Measurements from ENCODE around the gene SLC26A11.
"Not testable (repeated sequence)": the region's sequence is repeated elsewhere in the genome, so short reads cannot be mapped to it uniquely, and the experiment has no call there.

SLC26A11 gene

DNA sequence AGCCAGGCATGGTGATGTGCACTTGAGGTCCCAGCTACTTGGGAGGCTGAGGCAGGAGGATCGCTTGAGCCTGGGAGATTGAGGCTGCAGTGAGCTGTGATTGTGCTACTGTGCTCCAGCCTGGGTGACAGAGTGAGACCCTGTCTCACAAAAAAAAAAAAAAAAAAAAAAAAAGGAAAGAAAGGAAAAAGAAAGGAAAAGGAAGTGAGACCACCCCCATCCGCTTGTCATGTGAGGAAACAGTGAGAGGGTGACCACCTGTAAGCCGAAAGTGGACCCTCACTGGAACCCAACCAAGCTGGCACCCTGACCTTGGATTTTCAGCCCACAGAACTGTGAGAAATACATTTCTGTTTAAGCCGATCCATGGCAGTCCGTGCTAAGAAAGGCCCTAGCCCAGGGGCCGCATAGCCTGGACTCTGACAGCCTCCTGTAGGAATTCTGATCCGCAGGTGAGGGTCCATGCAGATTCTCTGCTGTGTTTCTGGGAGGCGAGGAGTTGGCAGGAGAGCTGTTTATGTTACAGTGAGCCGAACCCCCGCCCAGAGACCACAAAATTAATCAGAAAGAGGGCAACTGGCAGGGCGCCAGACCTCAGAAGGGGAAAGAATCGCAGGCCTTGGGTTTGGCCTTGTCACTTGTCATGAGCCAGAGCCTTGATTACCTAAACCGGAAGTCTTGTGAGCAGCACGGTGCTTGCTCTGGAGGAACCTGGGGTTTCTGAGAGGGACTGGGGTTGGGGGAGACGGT, 1.0 kb upstream of the SLC26A11 start:
- DNase-seq, result peak; percentile 76

DNA sequence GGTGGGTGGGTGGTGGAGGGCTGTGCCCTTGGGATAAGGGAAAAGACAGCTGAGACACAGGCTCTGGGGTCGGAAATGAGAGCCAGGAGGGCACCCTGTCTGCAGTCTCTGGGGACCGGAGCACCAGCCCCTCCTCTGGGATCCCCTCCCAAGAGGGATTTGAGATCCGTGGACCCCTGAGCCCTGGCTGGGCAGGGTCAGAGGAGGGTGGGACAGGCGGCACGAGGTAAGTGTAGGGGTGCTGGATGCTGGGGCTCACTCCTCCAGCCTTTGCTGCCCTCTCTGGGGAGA, 519 bp upstream of the SLC26A11 start:
- no peak for DNase-seq

DNA sequence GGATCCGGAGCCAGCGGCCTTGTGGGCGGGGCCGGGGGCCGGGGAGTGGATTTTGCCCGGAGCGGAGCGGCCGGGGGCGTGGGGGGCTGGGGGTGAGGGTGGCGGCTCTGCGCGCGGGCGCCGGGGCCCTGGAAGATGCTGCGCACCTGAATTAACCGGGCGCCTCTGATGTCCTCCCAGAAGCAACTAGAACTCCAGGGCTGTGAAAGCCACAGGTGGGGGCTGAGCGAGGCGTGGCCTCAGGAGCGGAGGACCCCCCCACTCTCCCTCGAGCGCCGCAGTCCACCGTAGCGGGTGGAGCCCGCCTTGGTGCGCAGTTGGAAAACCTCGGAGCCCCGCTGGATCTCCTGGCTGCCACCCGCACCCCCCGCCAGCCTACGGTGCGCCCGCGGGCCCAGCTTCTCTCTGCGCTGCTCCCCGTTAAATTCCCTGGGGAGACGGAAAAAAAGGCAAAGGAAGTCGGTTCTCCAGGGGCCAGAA, 549 bp downstream of the SLC26A11 start:
- DNase-seq, result peak; percentile 51

DNA sequence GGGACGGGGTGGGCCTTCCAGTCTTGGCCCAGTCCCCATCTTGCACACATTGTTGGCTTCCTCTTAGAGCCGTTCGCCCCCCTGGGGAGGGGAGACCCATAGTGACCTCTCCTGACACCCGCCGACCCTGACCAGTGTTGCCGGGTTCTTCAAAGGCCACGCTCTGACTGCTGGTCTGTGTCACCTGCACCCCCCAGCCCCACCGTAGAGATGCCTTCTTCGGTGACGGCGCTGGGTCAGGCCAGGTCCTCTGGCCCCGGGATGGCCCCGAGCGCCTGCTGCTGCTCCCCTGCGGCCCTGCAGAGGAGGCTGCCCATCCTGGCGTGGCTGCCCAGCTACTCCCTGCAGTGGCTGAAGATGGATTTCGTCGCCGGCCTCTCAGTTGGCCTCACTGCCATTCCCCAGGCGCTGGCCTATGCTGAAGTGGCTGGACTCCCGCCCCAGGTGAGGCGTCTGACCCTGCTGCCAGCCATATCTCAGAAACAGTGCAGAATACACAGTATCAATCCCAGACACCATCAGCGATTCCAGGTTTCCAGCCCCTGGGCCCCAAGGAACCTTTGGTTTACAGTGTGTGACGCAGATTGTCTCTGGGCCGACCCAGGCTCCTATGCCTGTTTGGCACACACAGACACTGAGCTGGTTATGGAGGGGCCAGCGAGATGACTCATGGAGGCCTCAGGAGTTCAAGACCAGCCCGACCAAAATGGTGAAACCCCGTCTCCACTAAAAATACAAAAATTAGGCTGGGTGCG, 1.3 kb downstream of the SLC26A11 start:
- DNase-seq, result no peak

DNA sequence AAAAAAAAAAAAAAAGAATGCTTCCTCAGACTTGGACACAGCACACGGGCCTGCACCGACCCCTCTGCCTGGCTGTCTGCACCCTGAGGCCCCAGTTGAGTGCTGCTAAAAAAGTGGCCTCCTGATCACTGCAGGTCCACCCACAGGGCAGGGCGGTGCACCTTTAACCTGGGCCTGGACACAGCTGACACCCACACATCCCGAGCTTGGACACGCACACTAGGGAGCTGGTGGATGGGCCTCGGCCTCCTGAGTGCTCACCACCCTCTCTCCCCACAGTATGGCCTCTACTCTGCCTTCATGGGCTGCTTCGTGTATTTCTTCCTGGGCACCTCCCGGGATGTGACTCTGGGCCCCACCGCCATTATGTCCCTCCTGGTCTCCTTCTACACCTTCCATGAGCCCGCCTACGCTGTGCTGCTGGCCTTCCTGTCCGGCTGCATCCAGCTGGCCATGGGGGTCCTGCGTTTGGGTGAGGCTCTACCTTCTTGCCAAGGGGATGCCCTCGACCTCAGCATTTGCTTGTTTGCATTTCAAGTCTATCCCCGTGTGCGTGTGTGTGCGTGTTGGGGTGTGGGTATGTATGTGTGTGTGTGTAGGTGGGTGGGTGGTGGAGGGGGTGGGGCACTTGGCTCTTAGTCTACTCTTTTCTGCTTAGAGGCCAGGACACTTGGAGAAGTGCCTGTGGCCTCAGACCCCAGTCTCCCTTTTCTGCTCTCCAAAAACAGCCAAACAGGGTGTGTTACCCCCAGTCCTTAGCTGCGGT, 2.3 kb downstream of the SLC26A11 start:
- DNase-seq, result peak; percentile 15

DNA sequence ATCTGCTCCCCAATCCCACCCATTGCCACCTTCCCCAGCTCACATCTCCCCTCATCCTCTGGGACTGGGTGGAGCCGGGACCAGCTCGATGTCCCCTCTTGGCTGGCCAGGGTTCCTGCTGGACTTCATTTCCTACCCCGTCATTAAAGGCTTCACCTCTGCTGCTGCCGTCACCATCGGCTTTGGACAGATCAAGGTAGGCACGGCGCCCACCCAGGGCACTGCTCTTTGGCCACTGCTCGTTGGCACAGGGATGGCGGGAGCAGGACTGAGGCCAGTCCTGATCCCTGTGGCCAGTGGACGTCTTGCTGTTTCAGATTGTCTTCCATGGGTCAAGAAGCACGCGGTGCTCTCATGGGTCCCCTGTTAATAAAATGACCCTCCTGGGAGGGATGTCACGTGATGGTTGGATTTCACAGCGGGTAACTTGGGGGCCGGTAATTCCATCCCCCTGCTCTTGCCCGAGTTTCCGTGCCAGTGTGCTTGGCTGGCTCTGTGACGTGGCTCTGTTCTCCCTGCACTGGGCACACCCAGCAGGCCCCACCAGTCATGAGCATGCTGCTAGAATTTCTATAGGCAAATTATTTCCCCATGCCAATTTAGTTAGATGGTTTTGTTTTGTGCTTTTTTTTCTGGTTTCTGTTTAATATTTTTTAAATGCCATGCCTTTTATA, 3.1 kb downstream of the SLC26A11 start:
- DNase-seq, result no peak

DNA sequence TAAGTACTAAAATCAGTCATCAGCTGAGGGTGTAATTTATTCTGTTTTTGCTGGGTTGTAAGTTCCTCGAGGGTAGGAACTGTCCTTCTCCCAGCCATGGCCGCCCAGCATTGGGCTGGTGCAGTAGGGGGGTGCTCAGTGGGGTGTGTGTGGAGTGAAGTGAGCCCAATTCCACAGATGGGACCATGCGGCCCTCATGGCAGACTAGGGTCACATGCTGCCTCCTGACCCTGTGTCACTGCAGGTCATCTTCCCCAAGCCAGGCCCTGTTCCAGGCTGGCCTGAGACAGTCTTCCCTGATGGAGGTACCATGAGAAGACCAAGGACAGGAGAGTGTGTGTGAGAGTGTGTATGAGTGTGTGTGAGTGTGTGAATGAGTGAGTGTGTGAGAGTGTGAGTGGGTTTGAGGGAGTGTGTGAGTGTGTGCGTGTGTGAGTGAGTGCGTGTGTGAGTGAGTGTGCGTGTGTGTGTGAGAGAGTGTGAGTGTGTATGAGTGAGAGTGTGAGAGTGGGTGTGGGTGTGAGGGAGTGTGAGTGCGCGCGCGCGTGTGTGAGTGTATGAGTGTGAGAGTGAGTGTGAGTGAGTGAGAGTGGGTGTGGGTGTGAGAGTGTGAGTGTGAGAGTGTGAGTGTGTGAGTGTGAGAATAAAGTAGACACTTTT, 3.7 kb downstream of the SLC26A11 start:
- no peak for DNase-seq

DNA sequence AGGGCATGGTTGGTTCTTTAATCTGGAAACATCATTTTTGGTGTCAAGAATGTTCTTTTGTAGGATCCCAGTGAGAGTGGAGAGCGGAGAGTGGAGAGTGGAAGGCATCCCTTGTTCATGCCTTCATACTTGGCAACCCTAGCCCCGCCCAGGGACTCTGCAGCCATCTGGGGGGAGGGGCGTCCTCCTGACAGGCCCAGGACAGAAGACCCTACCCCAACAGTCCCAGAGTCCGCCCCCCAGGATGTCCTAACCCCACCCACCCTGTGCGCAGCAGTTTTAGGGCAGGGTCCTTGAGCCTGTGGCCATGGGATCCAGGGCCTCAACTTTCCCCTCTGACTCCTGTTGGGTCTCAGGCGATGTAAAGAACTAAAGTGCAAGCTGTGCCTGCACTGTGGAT, 4.5 kb downstream of the SLC26A11 start:
- DNase-seq, result peak; percentile 12

DNA sequence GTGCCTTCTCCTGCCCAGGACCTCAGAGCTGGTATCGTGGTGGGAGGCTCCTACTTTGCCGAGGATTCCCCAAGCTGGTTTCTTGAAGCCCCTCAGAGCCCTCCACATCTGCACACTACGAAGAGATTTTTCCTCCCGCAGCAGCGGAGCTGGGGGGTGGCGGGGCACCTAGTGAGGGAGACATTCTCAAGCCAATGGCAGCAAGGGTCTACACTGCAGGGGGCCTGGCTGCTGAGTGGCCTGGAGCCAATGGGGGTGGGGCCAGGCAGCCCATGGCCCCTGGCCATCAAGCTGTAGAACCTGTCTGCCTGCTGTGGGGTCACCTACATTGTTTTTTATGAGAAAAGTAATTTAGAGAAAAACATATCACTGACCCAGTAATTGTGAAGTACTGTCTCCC, 5.0 kb downstream of the SLC26A11 start:
- DNase-seq, result no peak

DNA sequence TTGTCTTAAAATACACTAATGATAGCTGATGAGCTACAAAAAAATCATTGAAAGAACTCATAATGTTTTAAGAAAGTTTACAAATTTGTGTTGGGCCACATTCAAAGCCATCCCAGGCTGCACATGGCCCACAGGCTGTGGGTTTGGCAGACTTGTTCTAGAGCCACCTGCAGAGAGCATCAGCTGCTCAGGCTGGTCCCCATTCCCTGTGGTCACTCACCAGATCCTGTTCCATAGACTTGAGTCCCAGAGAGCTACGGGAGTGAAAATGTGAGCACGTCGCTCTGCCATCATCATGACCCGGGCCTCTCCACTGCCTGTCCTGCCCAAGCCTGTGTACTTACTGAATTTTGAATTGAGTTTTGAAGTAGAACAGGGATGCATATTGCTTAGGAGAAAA, 6.9 kb downstream of the SLC26A11 start:
- DNase-seq, result no peak

DNA sequence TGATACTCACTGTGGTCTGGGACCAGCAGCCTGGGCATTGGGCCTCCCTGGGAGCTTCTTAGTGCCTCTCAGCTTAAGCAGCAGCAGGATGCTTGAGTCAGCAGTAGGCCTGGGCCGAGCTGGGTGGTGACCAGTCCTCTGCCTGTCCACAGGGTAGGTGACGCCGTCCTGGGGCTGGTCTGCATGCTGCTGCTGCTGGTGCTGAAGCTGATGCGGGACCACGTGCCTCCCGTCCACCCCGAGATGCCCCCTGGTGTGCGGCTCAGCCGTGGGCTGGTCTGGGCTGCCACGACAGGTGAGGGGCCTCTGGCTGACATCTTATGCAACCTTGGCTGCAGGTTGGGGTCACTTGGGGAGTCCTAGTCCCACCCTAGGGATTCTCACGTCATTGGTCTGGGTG, 7.4 kb downstream of the SLC26A11 start:
- no peak for DNase-seq

DNA sequence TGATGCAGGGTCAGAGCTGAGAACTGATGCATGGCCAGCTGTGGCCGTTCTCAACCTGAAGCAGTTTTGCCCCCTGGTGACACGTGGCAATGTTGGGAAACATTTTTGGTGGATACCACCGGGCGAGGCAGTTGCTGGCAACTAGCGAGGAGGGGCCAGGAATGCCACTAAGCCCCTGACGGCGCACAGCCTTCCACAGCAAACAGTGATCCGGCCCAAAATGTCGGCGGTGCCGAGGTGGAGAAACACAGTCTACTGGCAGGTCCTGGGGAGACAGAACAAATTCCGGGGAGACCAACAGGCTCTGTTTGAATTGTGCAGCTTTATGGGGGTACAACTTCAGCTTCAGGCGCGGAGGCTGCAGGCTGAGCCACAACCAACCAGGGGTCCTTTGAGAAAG, 8.2 kb downstream of the SLC26A11 start:
- DNase-seq, result no peak

DNA sequence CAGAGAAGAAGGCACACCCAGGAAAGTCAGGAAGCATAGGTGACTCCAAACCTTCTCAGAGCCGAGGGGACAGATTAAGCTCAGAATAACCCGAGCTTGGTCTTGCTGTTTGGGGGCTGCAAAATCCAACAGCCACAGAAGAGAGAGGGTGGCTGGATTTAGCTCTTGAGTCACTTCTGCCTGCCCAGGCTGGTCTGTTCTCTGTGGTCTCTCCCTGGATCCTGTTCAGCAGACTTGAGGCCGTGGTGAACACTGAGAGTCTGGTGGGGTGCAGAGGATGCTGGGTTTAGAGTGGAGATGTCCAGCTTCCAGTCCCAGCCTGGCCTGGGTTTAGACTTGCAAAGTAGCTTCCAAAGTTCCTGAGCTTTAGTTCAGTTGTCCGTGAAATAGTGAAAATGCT, 8.8 kb downstream of the SLC26A11 start:
- no peak for DNase-seq

DNA sequence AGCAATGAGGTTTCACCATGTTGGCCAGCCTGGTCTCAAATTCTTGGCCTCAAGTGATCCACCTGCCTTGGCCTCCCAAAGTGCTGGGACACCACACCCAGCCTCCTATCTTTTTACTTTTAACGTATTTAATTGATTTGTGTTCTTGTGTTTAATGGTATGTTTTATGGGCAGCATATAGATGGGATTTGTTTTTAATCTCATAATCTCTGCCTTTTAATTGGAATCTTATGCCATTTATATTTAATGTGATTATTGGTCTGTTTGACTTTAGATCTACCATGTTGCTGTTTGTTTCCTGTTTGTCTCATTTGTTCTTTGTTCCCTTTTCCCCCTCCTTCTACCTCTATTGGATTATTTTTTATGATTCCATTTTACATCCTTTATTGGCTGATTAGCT, 12.2 kb downstream of the SLC26A11 start:
- no peak for DNase-seq

DNA sequence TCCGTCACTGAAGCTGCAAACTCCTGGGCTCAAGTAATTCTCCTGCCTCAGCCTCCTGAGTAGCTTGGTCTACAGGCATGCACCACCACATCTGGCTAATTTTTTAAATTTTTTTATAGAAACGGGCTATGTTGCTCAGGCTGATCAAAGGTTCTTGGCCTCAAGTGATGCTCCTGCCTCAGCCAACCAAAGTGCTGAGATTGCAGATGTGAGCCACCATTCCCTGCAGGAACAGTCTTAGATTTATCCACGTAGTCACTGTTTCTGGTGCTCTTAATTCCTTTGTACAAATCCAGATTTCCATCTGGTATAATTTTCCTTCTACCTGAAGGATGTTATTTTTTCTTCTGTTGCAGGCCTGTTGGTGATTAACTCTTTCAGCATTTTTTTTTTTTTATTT, 13.0 kb downstream of the SLC26A11 start:
- no peak for DNase-seq

DNA sequence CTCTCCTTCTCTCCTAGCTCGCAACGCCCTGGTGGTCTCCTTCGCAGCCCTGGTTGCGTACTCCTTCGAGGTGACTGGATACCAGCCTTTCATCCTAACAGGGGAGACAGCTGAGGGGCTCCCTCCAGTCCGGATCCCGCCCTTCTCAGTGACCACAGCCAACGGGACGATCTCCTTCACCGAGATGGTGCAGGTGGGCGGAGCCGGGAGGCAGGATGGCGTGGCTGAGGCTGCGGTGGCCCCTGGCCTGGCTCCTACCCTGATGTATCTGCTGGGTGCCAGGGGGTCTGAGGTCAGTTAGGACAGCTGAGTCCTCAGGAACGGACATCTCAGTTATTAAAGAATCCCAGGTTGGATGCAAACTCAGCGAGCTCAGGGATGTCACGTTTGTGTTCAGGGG, 16.7 kb downstream of the SLC26A11 start:
- DNase-seq, result no peak

DNA sequence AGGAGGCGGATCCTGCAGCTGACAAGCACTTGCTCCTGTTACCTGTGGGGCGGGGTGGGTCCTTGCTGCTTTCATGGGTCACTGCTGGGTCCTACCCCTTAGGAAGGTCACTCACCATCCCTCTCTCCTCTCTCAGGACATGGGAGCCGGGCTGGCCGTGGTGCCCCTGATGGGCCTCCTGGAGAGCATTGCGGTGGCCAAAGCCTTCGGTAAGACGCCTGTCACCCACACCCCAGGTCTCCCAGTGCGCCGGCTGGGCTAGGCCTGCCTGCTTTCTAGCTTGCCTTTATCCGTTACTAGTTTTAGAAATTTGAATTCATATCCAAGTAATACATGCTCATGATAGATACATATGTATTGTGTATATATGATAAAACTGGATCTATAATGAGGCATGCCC, 17.2 kb downstream of the SLC26A11 start:
- no peak for DNase-seq

DNA sequence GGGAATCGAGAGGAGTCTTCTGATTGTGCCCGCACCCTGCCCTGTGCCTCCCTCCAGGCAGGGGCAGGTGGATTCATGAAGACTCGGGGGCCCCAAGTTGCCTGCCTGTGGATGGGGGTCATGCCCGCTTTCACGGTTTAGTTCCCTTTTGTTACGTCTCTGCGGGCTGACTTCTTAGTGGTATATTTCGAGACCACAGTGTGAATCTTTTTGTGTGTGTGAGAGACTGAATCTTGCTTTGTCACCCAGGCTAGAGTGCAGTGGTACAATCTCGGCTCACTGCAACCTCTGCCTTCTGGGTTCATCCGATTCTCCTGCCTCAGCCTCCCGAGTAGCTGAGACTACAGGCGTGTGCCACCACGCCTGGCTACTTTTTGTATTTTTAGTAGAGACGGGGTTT, 22.3 kb downstream of the SLC26A11 start:
- no peak for DNase-seq

DNA sequence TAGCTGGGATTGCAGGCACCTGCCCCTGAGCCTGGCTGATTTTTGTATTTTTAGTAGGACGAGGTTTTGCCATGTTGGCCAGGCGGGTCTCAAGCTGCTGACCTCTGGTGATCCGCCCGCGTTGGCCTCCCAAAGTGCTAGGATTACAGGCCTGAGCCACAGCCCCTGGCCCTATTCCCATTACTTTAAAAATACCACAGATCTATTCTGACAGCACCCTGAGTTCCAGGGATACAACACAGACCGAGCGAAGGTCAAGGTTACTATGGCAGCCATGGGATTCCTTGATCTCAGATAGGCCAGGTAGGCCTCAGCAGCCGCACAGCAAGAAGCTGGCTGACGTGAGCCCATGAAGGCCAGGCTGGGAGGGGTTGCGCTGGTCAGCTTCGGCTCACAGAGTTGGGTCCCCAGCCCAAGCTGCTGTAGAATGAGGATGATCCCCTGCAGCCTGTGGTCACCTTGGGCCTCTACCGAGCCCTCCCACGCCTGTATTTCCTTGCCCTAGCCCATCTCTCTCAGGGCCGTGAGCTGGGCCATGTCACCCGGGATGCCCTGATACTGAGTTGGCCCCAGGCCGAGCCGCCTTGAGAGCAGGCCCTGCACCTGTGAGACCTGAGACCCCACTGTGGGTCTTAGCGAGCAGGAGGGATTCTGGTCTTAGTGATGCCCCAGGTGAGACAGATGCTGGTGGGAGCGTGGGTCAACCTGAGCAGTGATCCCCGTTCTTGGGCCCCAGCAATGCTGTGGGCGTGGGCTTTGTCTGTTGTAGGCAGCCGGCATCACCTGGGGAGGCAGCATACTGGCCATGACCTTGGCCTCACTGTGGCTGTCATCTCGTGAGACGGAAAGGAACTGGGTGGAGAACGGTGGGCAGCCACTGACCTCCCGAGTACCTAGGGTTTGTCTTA, 23.6 kb downstream of the SLC26A11 start:
- no peak for DNase-seq

DNA sequence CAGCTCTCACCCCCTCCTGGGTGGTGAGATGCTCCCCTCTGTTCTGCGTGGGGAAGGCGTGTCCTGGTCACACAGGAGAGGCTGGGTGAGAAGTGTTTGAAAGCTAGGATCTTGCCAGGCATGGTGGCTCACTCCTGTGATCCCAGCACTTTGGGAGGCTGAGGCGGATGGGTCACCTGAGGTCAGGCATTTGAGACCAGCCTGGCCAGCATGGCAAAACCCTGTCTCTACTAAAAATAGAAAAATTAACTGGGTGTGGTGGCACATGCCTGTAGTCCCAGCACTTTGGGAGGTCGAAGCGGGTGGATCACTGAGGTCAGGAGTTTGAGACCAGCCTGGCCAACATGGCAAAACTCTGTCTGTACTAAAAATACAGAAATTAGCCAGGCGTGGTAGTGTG, 24.2 kb downstream of the SLC26A11 start:
- not testable (repeated sequence) for DNase-seq

DNA sequence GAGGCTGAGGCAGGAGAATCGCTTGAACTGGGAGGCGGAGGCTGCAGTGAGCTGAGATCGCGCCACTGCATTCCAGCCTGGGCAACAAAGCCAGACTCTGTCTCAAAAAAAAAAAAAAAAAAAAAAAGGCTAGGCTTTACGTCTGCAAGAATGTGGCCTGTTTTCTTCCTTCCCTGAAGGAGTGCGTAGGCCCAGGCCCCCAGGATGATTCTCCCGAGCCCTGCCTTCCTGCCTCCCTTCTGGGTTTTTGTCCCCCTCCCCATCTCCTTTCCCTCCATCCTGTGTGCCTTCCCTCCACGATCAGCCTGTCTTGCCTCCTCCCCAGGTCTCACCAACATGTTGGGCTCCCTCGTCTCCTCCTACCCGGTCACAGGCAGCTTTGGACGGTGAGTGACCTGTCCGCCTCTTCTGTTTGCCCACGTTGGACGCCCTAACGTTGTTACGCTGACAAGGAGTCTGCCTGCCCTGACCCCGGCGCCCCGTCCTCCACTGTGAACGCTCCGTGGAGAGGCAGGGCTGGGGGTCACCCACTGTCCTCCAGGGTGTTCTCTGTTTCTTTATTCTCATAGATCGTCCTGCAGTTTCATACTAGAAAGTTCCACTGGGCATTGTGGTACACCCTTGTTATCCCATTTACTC, 24.8 kb downstream of the SLC26A11 start:
- DNase-seq, result no peak
